Fibroblast of lung (primary cell): ENCODE measurements around the gene SALL3.

ENCODE experiments used
- EZH2 ChIP-seq: IDR thresholded peaks from 2 replicates; pipeline ENCODE4 v1.5.1; 2012; ENCODE audit warnings: low read length, control low read depth, mild to moderate bottlenecking; ENCODE audit errors: missing control alignments
- TF ChIP-seq, protein P1 (sequence below), 2 donors: IDR thresholded peaks in 1 of 2; conservative IDR thresholded peaks in 1 of 2; 1 replicate in 1 of 2; 2 replicates in 1 of 2; pipeline ENCODE4 v1.5.1; 2011 to 2012; ENCODE audit warnings: low read length in 2 of 2, control low read depth in 1 of 2, inconsistent platforms in 1 of 2, low read depth in 1 of 2, mild to moderate bottlenecking in 1 of 2

DNA sequence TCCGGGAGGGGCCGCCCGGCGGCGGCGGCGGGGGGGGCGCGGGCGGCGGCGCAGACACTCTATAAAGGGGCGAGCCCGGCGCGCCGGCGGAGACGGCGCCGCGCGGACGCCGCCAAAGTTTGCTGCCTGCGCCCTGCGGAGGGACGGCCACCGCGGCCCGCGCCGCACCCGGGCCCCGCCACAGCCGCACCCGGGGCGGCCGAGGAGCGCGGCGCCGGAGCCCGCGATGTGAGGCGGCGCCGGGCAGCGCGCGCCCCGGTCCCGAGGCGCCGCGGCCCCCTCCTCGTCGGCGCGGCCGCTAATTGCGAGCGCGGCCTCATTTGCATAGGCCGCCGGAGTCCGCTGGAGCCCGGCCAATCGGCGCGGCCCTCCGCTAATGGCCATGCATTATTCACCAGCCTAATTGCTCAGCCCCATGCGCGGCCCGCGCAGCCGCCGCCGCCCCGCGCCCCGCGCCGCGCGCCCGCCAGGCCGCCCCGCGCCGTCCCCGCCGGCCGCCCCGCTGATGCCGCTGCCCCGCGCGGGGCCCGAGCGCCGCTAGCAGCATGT lies at the start of gene SALL3:
- TF ChIP-seq, protein P1, sequence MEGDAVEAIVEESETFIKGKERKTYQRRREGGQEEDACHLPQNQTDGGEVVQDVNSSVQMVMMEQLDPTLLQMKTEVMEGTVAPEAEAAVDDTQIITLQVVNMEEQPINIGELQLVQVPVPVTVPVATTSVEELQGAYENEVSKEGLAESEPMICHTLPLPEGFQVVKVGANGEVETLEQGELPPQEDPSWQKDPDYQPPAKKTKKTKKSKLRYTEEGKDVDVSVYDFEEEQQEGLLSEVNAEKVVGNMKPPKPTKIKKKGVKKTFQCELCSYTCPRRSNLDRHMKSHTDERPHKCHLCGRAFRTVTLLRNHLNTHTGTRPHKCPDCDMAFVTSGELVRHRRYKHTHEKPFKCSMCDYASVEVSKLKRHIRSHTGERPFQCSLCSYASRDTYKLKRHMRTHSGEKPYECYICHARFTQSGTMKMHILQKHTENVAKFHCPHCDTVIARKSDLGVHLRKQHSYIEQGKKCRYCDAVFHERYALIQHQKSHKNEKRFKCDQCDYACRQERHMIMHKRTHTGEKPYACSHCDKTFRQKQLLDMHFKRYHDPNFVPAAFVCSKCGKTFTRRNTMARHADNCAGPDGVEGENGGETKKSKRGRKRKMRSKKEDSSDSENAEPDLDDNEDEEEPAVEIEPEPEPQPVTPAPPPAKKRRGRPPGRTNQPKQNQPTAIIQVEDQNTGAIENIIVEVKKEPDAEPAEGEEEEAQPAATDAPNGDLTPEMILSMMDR (conservative IDR thresholded peaks at IDR 0.05 in 1 of 2, IDR thresholded peaks at IDR 0.05 in 1 of 2; ENCODE audit: low read depth in 1 of 2, low read length in 2 of 2): no peak
- TF ChIP-seq EZH2: no peak
